ENCODE results near the gene FSTL4. TPM values are rescaled to one million over a fixed set of nuclear protein-coding genes. Genes with fewer than 3 reads are reported as not detected.

FSTL4 gene
- total RNA-seq, 4 donors from 2014 or later = 0.27 to 1.6 (median 0.35) TPM; not detected in 1

- no peaks in the 10 kb centered on the region for H3K36me3 ChIP-seq
- peak in 1 of 3 donors; percentile 34 for DNase-seq
- H3K27me3 ChIP-seq = no peaks in the 10 kb centered on the region
- no peak for TF ChIP-seq POLR2A (IDR thresholded peaks at IDR 0.05)
- H3K4me3 ChIP-seq = no peak overlapping the region
- no peaks in the 10 kb centered on the region for H3K4me1 ChIP-seq
- no peaks in the 10 kb centered on the region for H3K9me3 ChIP-seq
- no peak overlapping the region for H3K27ac ChIP-seq
Observed at GRCh38 chr5:133323494-133324457, 288.6 kb downstream of the FSTL4 start.

- DNase-seq = no peak
- Histone ChIP-seq H3K27me3 (no peaks in the 10 kb centered on the region), H3K4me1 (no peaks in the 10 kb centered on the region), H3K27ac (no peak overlapping the region), H3K9me3 (no peaks in the 10 kb centered on the region), H3K36me3 (no peaks in the 10 kb centered on the region), H3K4me3 (no peak overlapping the region)
- TF ChIP-seq CTCF (IDR thresholded peaks at IDR 0.05) = no peak
- no peak for TF ChIP-seq POLR2A (IDR thresholded peaks at IDR 0.05)
Observed at GRCh38 chr5:133322743-133323142, 289.6 kb downstream of the FSTL4 start.

- H3K36me3 ChIP-seq = no peaks in the 10 kb centered on the region
- H3K9me3 ChIP-seq = no peaks in the 10 kb centered on the region
- H3K4me3 ChIP-seq = no peak overlapping the region
- H3K27ac ChIP-seq = no peak overlapping the region
- DNase-seq = no peak
- H3K27me3 ChIP-seq = no peaks in the 10 kb centered on the region
- no peaks in the 10 kb centered on the region for H3K4me1 ChIP-seq
- TF ChIP-seq POLR2A (IDR thresholded peaks at IDR 0.05) (no peak), CTCF (IDR thresholded peaks at IDR 0.05) (no peak)
Observed at GRCh38 chr5:133321833-133322420, 290.4 kb downstream of the FSTL4 start.

- no peaks in the 10 kb centered on the region for H3K9me3 ChIP-seq
- no peak for DNase-seq
- no peak overlapping the region for H3K4me3 ChIP-seq
- no peaks in the 10 kb centered on the region for H3K36me3 ChIP-seq
- no peaks in the 10 kb centered on the region for H3K4me1 ChIP-seq
- H3K27me3 ChIP-seq = no peaks in the 10 kb centered on the region
- TF ChIP-seq CTCF (IDR thresholded peaks at IDR 0.05) = no peak
- TF ChIP-seq POLR2A (IDR thresholded peaks at IDR 0.05) = no peak
- no peak overlapping the region for H3K27ac ChIP-seq
Observed at GRCh38 chr5:133321286-133321832, 291.0 kb downstream of the FSTL4 start.

- no peak for TF ChIP-seq CTCF (IDR thresholded peaks at IDR 0.05)
- TF ChIP-seq POLR2A (IDR thresholded peaks at IDR 0.05) = no peak
- Histone ChIP-seq H3K27me3 (no peaks in the 10 kb centered on the region), H3K9me3 (no peaks in the 10 kb centered on the region), H3K36me3 (no peaks in the 10 kb centered on the region), H3K4me3 (no peak overlapping the region), H3K4me1 (no peaks in the 10 kb centered on the region), H3K27ac (no peak overlapping the region)
- DNase-seq = no peak
Observed at GRCh38 chr5:133319905-133320520, 292.3 kb downstream of the FSTL4 start.

All from Peyer's patch (tissue), 4 donors.